Fibroblast of upper back skin (primary cell): Measurements from ENCODE around the gene SERPINE1.
"Not testable (repeated sequence)": the region's sequence is repeated elsewhere in the genome, so short reads cannot be mapped to it uniquely, and the experiment has no call there.

ENCODE experiments used
- DNase-seq: peaks from one replicate; pipeline ENCODE4 v3.0.0-alpha.2; 2013

Gene SERPINE1

DNA sequence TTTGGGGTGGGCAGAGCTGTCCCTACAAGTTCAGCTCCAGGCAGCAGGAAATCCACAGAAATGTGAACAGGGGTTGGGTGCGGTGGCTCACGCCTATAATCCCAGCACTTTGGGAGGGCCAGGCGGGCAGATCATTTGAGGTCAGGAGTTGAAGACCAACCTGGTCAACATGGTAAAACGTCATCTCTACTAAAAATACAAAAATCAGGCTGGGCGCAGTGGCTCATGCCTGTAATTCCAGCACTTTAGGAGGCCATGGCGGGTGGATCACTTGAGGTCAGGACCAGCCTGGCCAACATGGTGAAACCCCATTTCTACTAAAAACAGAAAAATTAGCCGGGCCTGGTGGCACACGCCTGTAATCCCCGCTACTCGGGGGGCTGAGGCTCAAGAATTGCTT lies 23.2 kb upstream of the SERPINE1 start:
- not testable (repeated sequence) for DNase-seq

DNA sequence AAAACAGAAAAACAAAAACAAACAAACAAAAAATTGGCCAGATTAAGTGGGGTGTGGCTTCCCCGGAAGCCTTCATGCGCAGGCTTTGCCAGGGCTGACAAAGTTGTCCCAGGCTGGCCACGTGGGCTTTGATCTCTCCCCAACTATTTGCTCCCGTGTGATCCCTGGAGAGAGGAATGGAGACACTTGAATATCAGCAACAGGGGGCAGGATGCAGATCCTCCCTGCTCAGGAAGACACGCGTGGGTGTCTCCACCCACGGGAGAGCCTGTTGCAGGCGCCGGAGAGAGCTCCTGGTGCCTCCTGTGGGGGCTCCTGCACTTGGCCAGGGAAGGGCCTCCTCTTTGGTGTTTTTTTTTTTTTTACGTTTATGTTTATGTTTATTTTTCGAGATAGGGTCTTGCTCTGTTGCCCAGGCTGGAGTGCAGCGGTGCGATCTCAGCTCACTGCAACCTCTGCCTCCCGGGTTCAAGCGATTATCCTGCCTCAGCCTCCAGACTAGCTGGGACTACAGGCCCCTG lies 22.7 kb upstream of the SERPINE1 start:
- no peak for DNase-seq

DNA sequence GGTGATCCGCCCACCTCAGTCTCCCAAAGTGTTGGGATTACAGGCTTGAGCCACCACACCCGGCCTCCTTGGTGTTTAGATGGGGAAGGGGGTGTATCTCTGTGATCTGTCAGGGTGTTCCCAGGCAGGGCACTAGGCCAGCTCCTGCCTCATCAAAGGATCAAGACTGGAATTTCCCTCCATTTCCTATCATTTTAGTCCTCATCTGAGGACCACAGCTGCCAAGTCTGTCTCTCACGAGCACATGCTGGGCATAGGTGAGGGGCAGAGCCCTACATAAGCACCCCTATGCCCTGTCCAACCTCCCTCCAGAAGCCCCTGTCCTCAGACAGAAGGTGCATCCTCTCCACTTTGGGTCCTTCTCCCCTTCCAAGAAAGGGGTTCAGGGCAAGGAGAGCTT lies 22.1 kb upstream of the SERPINE1 start:
- DNase-seq = no peak

DNA sequence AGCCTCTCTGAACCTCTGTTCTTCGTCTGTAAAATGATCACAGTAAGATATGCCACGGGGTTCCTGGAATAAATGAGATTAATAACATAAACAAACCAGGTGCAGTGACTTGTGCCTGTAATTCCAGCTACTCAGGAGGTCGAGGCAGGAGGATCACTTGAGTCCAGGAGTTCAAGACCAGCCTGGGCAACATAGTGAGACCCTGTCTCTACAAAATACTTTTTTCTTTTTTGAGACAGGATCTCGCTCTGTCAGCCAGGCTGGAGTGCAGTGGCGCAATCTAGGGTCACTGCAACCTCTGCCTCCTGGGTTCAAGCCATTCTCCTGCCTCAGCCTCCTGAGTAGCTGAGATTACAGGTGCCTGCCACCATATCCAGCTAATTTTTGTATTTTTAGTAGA lies 21.7 kb upstream of the SERPINE1 start:
- DNase-seq = not testable (repeated sequence)

DNA sequence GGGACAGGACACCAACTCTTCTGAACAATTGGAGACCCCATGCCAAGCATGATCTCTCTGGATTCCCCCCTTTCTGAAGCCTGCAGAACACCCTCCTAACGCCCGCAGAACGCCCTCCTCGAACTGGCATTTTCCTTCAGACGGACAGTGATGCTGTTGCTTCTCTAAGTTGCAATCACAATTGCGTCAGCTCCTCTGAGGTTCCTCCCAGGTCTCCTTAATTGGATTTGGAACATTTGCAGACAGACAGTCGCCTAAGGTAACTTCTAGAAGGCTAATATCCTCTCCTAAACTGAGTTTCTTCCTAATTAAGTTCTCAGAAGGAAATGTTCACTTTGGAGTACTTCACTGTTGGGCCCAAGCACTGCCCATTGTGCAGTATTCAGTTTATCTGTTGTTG lies 20.5 kb upstream of the SERPINE1 start:
- DNase-seq = no peak

DNA sequence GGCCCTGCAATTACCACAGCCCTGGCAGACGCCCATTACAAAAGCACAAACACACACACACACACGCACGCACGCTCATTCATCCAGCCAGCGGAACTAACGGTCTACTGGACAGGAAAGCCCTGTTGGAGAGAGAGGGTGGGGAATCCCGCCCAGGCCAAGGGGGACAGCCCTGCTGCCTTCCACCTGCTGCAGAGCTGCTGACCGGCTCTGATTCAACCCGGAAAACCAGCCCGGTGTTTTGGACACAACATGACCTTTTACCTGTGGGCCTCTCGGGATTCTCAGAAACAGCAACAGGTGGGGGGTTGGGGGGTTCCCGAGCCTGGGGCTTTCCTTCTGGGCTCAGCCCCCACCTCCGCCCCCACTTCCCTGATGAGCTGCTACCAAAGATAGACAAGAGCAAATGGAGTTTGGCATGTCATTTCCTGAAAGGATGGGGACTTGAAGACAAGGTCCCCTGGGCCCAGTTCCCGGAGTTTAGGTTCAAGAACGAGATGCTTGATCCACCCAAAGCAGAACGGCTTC lies 18.5 kb upstream of the SERPINE1 start:
- DNase-seq = peak; percentile 51

DNA sequence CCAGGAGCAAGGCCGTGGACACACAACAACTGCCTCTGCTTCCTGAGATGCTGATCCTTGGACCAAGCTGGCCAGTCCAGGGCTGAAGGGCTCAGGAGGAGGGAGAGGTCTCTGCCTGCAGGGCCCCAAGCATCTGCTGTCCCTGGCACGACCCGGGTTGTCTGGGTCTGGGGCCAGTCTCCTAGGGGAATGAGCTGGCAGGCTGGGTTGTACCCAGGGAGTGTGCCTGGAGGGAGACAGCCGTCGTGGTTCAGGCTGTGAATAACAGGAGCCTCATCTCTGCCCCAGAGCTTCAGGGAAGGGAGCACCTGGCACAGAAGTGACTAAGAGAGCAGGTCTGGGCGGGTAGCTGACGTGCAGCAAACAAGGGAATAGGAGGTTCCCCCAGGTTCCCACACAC lies 17.9 kb upstream of the SERPINE1 start:
- DNase-seq = no peak

DNA sequence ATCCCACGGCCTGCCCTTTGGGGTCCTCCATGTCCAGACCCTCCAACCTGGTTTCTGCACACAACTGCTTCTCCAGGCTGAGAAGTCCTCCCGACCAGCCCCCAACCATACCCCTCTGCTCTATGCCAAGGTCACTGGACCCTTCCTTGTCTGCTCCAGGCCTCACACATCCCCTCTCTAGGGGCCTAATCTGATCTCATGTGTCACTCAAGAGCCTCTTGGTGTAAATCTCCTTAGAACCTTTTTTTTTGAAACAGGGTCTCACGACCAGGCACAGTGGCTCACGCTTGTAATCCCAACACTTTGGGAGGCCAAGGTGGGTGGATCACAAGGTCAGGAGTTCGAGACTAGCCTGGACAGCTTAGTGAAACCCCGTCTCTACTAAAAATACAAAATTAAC lies 17.5 kb upstream of the SERPINE1 start:
- DNase-seq = no peak

DNA sequence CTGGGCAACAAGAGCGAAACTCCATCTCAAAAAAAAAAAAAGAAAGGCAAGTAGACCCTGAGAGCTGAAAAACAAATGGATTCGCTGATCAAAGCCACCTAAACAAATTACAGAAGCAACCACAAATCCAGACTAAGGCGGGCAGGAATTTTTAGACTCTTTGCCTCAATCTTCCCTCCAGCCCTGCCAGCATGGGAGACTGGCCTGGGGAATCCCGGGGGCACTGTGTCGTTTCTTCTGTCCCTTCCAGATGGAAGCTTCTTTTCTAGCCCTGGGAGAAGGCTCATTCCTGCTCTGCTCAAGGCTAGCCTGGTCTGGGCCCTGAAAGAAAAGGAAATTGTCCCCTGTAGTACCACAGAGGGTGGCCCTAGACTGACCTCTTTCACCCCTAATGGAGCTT lies 15.6 kb upstream of the SERPINE1 start:
- no peak for DNase-seq

DNA sequence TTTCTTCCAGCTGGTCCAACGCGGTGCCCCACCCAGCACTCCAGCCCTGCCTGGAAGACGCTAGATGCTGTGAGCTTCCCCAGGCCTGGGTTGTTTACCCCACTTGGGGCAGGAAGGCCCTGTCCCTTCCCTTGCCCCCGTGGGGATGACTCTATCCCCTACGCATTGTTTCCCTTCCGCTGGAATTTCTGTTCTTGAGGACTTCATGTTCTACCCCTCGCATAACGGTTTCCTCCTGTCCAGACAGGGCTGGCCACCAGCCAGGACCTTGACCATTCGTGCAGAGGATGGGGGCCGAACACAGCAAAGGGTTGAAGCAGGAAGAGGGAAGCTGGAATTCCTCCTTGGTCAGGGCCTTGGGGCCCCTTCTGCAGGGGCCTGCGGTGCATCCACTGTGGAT lies 14.7 kb upstream of the SERPINE1 start:
- DNase-seq = no peak

DNA sequence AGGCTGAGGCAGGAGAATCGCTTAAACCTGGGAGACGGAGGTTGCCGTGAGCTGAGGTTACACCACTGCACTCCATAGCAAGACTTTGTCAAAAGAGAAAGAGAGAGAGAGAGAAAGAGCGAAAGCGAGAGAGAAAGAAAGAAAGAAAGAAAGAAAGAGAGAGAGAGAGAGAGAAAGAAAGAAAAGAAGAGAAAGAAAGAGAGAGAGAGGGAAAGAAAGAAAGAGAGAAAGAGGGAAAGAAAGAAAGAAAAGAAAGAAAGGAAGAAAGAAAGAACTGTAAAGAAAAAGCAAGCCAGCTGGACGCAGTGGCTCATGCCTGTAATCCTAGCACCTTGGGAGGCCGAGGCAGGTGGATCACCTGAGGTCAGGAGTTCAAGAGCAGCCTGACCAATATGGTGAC lies 13.8 kb upstream of the SERPINE1 start:
- not testable (repeated sequence) for DNase-seq

DNA sequence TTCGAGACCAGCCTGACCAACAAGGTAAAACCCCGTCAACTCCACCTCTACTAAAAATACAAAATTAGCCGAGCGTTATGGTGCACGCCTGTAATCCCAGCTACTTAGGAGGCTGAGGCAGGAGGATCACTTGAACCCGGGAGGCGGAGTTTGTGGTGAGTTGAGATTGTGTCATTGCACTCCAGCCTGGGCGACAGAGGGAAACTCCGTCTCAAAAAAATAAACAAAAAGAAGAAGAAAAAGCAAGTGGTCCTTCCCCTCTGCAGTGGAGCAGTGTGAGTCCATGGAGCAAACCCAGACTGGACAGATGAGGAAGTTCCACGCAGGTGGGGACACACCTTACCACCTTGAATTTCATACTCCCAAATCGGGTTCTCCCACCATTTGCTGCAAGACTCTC lies 13.1 kb upstream of the SERPINE1 start:
- no peak for DNase-seq

DNA sequence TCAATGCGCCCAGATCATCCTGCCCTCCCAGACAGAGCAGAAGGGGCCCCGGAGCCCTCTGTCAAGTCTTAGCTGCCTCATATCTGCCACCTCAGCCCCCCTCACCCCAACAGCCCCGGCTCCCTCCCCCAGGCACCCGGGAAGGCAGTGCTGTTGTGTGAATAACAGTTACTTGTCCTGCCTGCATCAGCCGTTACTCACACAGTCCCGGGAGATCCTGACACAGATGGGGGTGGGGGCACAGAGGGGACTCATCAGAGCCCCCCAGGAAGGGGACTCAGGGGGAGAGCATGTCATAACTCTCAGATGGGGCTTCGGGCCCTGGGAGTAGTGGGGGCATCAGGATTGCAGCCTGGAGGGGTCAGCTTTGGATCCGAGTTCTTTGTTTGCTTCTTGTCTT lies 12.4 kb upstream of the SERPINE1 start:
- peak; percentile 55 for DNase-seq

DNA sequence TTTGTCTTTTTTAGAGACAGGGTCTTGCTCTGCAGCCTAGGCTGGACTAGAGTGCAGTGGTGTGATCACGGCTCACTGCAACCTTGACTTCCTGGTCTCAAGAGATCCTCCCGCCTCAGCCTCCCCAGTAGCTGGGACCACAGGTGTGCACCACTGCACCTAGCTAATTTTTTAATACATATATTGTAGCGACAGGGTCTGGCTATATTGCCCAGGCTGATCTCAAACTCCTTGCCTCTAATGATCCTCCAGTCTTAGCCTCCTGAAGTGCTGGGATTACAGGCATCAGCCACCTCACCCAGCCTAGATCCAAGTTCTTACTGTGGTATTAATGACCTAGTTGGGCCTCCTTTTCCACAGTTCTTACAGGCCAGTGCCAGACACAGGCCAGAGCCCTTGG lies 11.7 kb upstream of the SERPINE1 start:
- no peak for DNase-seq

DNA sequence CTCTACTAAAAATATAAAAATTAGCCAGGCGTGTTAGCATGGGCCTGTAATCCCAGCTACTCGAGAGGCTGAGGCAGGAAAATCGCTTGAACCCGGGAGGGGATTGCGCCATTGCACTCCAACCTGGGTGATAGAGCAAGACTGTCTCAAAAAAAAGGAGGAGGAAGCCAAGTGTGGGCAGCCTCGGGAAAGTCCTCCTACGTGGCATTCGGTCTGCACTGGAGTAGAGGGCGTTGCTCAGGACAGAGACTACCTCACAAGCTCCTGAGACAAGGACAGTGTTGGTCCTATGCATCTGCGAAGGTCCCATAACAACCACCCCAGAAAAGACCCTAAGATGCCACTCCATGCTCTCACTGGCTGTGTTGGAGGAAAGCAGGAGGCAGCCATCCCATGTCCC lies 10.0 kb upstream of the SERPINE1 start:
- no peak for DNase-seq

DNA sequence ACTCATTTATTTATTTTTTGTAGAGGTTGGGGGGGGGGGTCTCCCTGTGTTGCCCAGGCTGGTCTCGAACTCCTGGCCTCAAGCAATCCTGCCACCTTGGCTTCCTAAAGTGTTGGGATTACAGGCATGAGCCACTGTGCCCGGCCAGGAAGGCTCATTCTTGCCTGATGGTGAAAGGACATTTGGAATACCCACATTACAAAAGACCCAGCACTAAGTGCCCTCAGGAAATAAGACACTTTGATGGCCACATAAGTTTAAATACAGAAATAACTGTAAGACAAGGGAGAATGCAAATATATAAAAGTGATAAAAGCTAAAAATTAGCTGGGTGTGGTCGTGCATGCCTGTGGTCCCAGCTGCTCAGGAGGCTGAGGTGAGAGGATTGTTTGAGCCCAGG lies 8.0 kb upstream of the SERPINE1 start:
- DNase-seq = no peak

DNA sequence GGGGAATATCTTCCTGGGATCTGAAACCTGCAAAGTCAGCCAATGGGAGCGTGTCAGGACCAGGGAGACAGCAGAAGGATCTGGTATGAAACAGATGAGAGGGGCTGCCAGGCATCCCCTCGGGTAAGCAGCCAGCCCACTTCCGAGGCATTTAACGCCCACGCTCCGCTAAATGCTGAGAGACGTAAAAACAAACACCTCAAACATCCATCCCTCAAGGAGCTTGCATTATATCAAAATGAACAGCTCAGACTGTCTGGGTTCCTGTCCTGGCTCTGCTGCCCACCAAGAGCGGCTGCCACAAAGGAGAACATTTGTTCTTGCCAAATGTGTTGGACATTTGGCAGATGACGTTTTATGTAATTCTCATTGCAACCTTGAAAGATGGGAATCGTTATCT lies 7.0 kb upstream of the SERPINE1 start:
- no peak for DNase-seq

DNA sequence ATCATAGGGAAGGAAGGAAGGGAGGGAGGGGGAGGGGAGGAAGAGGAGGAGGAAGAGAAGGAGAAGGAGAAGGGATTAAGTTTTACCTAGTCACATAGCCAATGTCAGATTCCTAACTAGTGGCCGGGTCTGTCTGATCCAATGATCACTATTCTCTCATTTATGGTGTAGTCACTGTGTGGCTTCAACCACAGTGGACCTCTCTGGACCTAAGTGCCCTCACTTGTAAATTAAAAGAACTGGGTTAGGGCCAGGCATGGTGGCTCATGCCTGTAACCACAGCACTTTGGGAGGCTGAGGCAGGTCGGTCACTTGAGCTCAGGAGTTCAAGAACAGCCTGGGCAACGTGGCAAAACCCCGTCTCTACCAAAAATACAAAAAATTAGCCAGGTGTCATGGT lies 6.6 kb upstream of the SERPINE1 start:
- DNase-seq = no peak

DNA sequence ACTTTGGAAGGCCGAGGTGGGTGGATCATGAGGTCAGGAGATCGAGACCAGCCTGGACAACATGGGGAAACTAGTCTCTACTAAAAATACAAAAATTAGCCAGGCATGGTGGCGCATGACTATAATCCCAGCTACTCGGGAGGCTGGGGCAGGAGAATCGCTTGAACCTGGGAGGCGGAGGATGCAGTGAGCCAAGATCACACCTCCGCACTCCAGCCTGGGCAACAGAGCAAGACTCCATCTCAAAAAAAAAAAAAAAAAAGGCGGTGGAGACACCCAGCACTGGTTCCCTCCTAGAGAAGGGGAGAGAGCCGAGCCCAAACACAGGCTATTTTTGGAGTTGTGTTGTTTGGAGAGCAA lies 5.3 kb upstream of the SERPINE1 start:
- DNase-seq = not testable (repeated sequence)

DNA sequence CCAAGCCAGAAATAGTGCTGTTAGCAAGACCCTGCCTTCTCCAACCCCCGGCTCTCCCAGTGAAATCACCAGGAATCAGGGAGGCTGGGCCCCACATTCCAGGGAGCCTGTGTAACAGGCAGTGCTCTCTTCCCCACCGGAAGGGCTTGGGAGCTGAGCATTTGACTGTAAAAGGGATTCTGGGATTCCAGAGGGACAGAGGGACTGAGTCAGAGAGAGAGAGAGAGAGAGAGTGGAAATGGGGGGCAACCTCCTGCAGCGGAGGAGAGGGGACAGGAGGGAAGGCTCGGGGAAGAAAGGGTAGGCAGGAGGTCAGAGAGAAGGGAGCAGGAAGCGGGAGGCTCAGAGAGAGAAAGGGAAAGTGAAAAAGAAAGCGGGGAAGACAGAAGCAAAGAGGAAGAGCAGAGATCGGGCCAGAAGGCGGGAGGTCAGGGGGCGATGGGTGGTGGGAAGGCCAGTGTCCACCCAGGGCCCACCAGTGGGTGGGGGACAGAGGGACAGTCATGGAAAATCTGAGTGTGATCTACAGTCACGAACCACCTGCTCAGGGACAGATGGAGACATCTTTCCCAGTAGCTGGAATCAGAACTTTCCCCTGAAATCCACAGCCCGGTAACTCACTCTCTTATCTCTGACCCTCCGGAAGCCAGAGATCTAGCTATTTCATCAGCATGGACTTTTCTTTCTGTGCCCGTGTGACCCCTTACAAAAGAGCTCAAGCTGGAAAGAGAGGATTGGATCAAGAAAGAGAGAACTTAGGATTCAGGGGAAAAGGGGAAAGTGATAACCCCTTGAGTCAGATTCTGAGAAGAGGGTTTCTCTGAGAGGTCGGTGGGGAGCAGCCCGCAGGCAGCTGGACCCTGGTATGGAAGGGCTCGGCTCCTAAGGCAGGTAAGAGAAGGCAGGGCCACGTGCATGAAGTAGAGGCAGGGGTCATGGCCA lies 4.6 kb upstream of the SERPINE1 start:
- peak; percentile 100 for DNase-seq

DNA sequence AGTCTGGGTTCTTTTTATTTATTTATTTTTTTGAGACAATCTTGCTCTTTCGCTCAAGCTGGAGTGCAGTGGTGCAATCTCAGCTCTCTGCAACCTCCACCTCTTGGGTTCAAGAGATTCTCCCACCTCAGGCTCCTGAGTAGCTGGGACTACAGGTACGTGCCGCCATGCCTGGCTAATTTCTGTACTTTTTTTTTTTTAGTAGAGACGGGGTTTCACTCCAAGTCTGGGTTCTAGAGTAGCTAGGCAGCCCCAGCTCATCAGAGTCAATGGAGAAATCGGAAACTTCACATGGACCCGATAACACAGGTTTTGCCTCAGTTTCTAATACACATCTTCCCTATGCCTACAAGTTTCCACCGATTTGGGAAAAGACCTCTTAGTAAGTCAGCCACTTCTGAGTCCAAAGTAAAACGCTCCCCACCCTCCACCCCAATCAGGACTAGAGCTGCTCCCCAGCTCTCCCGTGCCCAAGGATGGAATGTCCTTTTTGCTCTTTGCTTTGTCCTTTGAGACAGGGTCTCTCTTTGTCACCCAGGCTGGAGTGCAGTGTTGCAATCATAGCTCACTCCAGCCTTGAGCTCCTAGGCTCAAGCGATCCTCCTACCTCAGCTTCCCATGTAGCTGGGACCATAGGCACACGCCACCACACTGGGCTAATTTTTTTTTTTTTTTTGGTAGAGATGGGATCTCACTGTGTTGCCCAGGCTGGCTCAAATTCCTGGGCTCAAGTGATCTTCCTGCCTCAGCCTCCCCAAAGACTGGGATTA lies 3.8 kb upstream of the SERPINE1 start:
- no peak for DNase-seq

DNA sequence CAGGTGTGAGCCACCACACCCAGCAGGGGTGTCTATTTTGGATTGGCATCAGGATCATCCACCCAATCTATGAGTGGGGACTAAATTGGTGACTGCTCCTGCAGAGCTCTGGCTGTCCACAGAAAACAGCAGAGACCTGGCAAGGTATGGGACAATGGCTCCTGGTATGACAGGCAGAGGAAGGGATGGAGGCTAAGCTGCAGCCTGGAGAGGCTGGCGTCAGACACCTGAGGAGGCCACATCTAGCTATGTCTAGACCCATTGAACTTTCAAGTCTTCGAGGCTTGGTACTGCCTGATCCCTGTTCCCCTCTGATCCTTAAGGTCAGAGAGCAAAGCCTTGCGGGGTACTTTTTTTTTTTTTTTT lies 3.2 kb upstream of the SERPINE1 start:
- DNase-seq = no peak

DNA sequence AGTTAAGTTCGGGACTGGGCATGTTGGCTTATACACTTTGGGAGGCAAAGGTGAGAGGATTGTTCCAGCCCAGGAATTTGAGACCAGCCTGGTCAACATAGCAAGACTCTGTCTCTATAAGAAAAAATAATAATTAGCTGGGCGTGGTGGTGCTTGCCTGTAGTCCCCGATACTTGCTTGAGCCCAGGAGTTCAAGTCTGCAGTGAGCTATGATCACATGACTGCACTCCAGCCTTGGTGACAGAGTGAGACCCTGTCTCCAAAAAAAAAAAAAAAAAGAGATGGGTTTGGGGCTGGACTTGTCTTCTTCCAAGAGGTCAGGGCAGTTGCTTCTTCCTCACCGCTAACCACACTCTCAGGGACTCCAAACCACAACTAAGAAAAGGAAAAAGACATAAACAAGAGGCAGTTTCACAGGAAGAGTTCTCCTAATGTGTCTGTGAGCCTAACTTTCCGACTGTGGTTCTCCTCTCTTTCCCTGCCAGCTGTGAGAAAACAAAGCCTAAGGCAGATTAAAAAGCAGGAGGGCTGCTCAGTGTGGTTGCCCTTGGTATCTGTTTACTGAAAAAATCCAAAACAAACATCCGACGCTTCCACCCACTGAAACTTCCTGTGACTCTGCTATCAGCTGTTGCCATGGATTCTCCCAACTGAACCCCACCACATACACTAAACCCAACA lies 2.4 kb upstream of the SERPINE1 start:
- DNase-seq = peak; percentile 67
